GM06990 (cell line): ENCODE results near the gene FEN1.

Source experiments
- DNase-seq: peaks from one replicate; pipeline ENCODE4 v3.0.0-alpha.2; 2011; ENCODE audit not compliant: insufficient read length; ENCODE audit errors: extremely low read depth
- H3K27me3 ChIP-seq: replicated peaks from 2 replicates; pipeline ENCODE4 v1.6.0; 2011; ENCODE audit warnings: low read length; ENCODE audit not compliant: control insufficient read depth, insufficient read depth
- H3K36me3 ChIP-seq: 2 replicates; pipeline ENCODE4 v1.5.1; 2011; ENCODE audit warnings: low read length; ENCODE audit not compliant: control insufficient read depth, insufficient read depth
- H3K4me3 ChIP-seq: replicated peaks from 2 replicates; pipeline ENCODE4 v1.5.1; 2011; ENCODE audit warnings: low read depth, mild to moderate bottlenecking, control low read depth, low read length
- CTCF ChIP-seq: IDR thresholded peaks from 2 replicates; pipeline ENCODE4 v1.5.1; 2011; ENCODE audit warnings: low read length, control low read depth, mild to moderate bottlenecking, inconsistent platforms; ENCODE audit not compliant: insufficient read depth, poor library complexity, severe bottlenecking

Gene FEN1

GRCh38 chr11:61817471-61818202 lies 24.9 kb downstream of the FEN1 start:
- no peaks in the 10 kb centered on the region for H3K27me3 ChIP-seq
- DNase-seq: no peak
- TF ChIP-seq CTCF: no peak
- H3K36me3 ChIP-seq: no peaks in the 10 kb centered on the region; the same call in 1 of the 2 replicates
- H3K4me3 ChIP-seq: peak overlapping the region; percentile 75

- H3K36me3 ChIP-seq: no peaks in the 10 kb centered on the region
- no peak for DNase-seq
- no peak overlapping the region for H3K4me3 ChIP-seq
- no peaks in the 10 kb centered on the region for H3K27me3 ChIP-seq
- no peak for TF ChIP-seq CTCF
These were observed 27.5 kb downstream of the FEN1 start for GRCh38 chr11:61820174-61820573.

GRCh38 chr11:61826930-61827570 lies 34.3 kb downstream of the FEN1 start:
- DNase-seq: no peak
- TF ChIP-seq CTCF: no peak
- peak overlapping the region; percentile 98 for H3K4me3 ChIP-seq

GRCh38 chr11:61827571-61828378 lies 35.1 kb downstream of the FEN1 start, which contains the start of gene FADS2:
Gene FADS2, plus strand, starts transcription at chr11:61828300. Its CDS starts 91 bp downstream, at chr11:61828391.
- TF ChIP-seq CTCF: no peak
- peak within 1 kb of the TSS; percentile 98 for H3K4me3 ChIP-seq
- H3K27me3 ChIP-seq: no peaks in the 10 kb centered on the region
- H3K36me3 ChIP-seq: peaks cover 3% of the 10 kb centered on the region
- DNase-seq: peak; percentile 97

More at GRCh38 chr11:61826930-61827570, 34.3 kb downstream of the FEN1 start:
- Histone ChIP-seq H3K36me3 (no peaks in the 10 kb centered on the region; the same call in 1 of the 2 replicates), H3K27me3 (no peaks in the 10 kb centered on the region)

- H3K4me3 ChIP-seq: peak overlapping the region; percentile 98
- no peak for DNase-seq
- TF ChIP-seq CTCF: no peak
- peaks cover 3% of the 10 kb centered on the region for H3K36me3 ChIP-seq
- no peaks in the 10 kb centered on the region for H3K27me3 ChIP-seq
These were observed 35.6 kb downstream of the FEN1 start for GRCh38 chr11:61828379-61828628.
